ENCODE results near the gene STOM.
"Not testable (repeated sequence)": the region's sequence is repeated elsewhere in the genome, so short reads cannot be mapped to it uniquely, and the experiment has no call there.

The STOM gene

GRCh38 chr9:121294151-121294743, 75.8 kb downstream of the STOM start:
- Histone ChIP-seq H3K36me3 (ENCODE audit: insufficient read depth, insufficient read length, low read length) (peaks cover 3% of the 10 kb centered on the region), H3K4me3 (ENCODE audit: insufficient read length, low read depth) (no peak overlapping the region), H3K4me1 (ENCODE audit: insufficient read depth, insufficient read length) (peaks cover 18% of the 10 kb centered on the region), H3K9me3 (ENCODE audit: insufficient read depth, low read length) (no peaks in the 10 kb centered on the region), H3K9ac (ENCODE audit: insufficient read length, low read depth) (peak overlapping the region; percentile 39), H3K27me3 (ENCODE audit: insufficient read depth, insufficient read length) (no peaks in the 10 kb centered on the region)
- no peak for TF ChIP-seq ZNF274 (IDR thresholded peaks at IDR 0.05; ENCODE audit: low read depth, low read length)
- no peak for TF ChIP-seq SUZ12 (IDR thresholded peaks at IDR 0.05; ENCODE audit: extremely low read depth, insufficient read depth, insufficient read length)
- no peak for TF ChIP-seq YY1 (IDR thresholded peaks at IDR 0.05; ENCODE audit: insufficient read depth, insufficient read length)
- DNase-seq (ENCODE audit: low read depth, low spot score) = no peak

- Histone ChIP-seq H3K4me3 (ENCODE audit: insufficient read length, low read depth) (no peak overlapping the region), H3K4me1 (ENCODE audit: insufficient read depth, insufficient read length) (peaks cover 28% of the 10 kb centered on the region), H3K27me3 (ENCODE audit: insufficient read depth, insufficient read length) (no peaks in the 10 kb centered on the region), H3K9ac (ENCODE audit: insufficient read length, low read depth) (no peak overlapping the region), H3K9me3 (ENCODE audit: insufficient read depth, low read length) (no peaks in the 10 kb centered on the region), H3K36me3 (ENCODE audit: insufficient read depth, insufficient read length, low read length) (peaks cover 3% of the 10 kb centered on the region)
- no peak for DNase-seq (ENCODE audit: low read depth, low spot score)
- no peak for TF ChIP-seq ZNF274 (IDR thresholded peaks at IDR 0.05; ENCODE audit: low read depth, low read length)
- no peak for TF ChIP-seq YY1 (IDR thresholded peaks at IDR 0.05; ENCODE audit: insufficient read depth, insufficient read length)
- no peak for TF ChIP-seq SUZ12 (IDR thresholded peaks at IDR 0.05; ENCODE audit: extremely low read depth, insufficient read depth, insufficient read length)
These were observed 77.2 kb downstream of the STOM start for GRCh38 chr9:121292801-121293241.

GRCh38 chr9:121292051-121292450, 78.0 kb downstream of the STOM start:
- no peak for DNase-seq (ENCODE audit: low read depth, low spot score)
- TF ChIP-seq SUZ12 (IDR thresholded peaks at IDR 0.05; ENCODE audit: extremely low read depth, insufficient read depth, insufficient read length) (no peak), ZNF274 (IDR thresholded peaks at IDR 0.05; ENCODE audit: low read depth, low read length) (no peak), YY1 (IDR thresholded peaks at IDR 0.05; ENCODE audit: insufficient read depth, insufficient read length) (no peak)
- Histone ChIP-seq H3K4me1 (ENCODE audit: insufficient read depth, insufficient read length) (peaks cover 29% of the 10 kb centered on the region), H3K36me3 (ENCODE audit: insufficient read depth, insufficient read length, low read length) (peaks cover 3% of the 10 kb centered on the region), H3K9me3 (ENCODE audit: insufficient read depth, low read length) (no peaks in the 10 kb centered on the region), H3K9ac (ENCODE audit: insufficient read length, low read depth) (no peak overlapping the region), H3K4me3 (ENCODE audit: insufficient read length, low read depth) (no peak overlapping the region), H3K27me3 (ENCODE audit: insufficient read depth, insufficient read length) (no peaks in the 10 kb centered on the region)

- not testable (repeated sequence) for H3K4me3 ChIP-seq (ENCODE audit: insufficient read length, low read depth); H3K36me3 ChIP-seq (ENCODE audit: insufficient read depth, insufficient read length, low read length); DNase-seq (ENCODE audit: low read depth, low spot score); H3K9ac ChIP-seq (ENCODE audit: insufficient read length, low read depth); H3K27me3 ChIP-seq (ENCODE audit: insufficient read depth, insufficient read length); H3K9me3 ChIP-seq (ENCODE audit: insufficient read depth, low read length)
- peaks cover 29% of the 10 kb centered on the region for H3K4me1 ChIP-seq (ENCODE audit: insufficient read depth, insufficient read length)
These were observed 78.5 kb downstream of the STOM start for GRCh38 chr9:121291536-121291935.

GRCh38 chr9:121289772-121290370, 80.2 kb downstream of the STOM start:
- TF ChIP-seq SUZ12 (IDR thresholded peaks at IDR 0.05; ENCODE audit: extremely low read depth, insufficient read depth, insufficient read length) (no peak), ZNF274 (IDR thresholded peaks at IDR 0.05; ENCODE audit: low read depth, low read length) (no peak), YY1 (IDR thresholded peaks at IDR 0.05; ENCODE audit: insufficient read depth, insufficient read length) (no peak)
- Histone ChIP-seq H3K36me3 (ENCODE audit: insufficient read depth, insufficient read length, low read length) (peaks cover 3% of the 10 kb centered on the region), H3K4me3 (ENCODE audit: insufficient read length, low read depth) (no peak overlapping the region), H3K9ac (ENCODE audit: insufficient read length, low read depth) (peak overlapping the region; percentile 68), H3K27me3 (ENCODE audit: insufficient read depth, insufficient read length) (peaks cover 8% of the 10 kb centered on the region), H3K9me3 (ENCODE audit: insufficient read depth, low read length) (no peaks in the 10 kb centered on the region), H3K4me1 (ENCODE audit: insufficient read depth, insufficient read length) (peaks cover 37% of the 10 kb centered on the region)
- DNase-seq (ENCODE audit: low read depth, low spot score) = no peak

- peak; percentile 82 for DNase-seq (ENCODE audit: low read depth, low spot score)
- Histone ChIP-seq H3K4me1 (ENCODE audit: insufficient read depth, insufficient read length) (peaks cover 40% of the 10 kb centered on the region), H3K4me3 (ENCODE audit: insufficient read length, low read depth) (no peak overlapping the region)
These were observed 80.9 kb downstream of the STOM start for GRCh38 chr9:121289026-121289771.

More at GRCh38 chr9:121289026-121289771, 80.9 kb downstream of the STOM start:
- H3K27me3 ChIP-seq (ENCODE audit: insufficient read depth, insufficient read length) = peaks cover 11% of the 10 kb centered on the region
- TF ChIP-seq SUZ12 (IDR thresholded peaks at IDR 0.05; ENCODE audit: extremely low read depth, insufficient read depth, insufficient read length) (no peak), YY1 (IDR thresholded peaks at IDR 0.05; ENCODE audit: insufficient read depth, insufficient read length) (no peak), ZNF274 (IDR thresholded peaks at IDR 0.05; ENCODE audit: low read depth, low read length) (no peak)
- peaks cover 5% of the 10 kb centered on the region for H3K36me3 ChIP-seq (ENCODE audit: insufficient read depth, insufficient read length, low read length)
- H3K9ac ChIP-seq (ENCODE audit: insufficient read length, low read depth) = peak overlapping the region; percentile 68
- no peaks in the 10 kb centered on the region for H3K9me3 ChIP-seq (ENCODE audit: insufficient read depth, low read length)

Measured in NT2/D1 (cell line).